DMS 273 treated with DMSO at 0.1 percent for 48 hours (cell line): ENCODE results near the gene APOB.
"Not testable (repeated sequence)": the region's sequence is repeated elsewhere in the genome, so short reads cannot be mapped to it uniquely, and the experiment has no call there.

Source experiments
- DNase-seq: peaks from one replicate; lab custom pipeline; 2025; lab: John Stamatoyannopoulos, UW

Gene APOB

DNA sequence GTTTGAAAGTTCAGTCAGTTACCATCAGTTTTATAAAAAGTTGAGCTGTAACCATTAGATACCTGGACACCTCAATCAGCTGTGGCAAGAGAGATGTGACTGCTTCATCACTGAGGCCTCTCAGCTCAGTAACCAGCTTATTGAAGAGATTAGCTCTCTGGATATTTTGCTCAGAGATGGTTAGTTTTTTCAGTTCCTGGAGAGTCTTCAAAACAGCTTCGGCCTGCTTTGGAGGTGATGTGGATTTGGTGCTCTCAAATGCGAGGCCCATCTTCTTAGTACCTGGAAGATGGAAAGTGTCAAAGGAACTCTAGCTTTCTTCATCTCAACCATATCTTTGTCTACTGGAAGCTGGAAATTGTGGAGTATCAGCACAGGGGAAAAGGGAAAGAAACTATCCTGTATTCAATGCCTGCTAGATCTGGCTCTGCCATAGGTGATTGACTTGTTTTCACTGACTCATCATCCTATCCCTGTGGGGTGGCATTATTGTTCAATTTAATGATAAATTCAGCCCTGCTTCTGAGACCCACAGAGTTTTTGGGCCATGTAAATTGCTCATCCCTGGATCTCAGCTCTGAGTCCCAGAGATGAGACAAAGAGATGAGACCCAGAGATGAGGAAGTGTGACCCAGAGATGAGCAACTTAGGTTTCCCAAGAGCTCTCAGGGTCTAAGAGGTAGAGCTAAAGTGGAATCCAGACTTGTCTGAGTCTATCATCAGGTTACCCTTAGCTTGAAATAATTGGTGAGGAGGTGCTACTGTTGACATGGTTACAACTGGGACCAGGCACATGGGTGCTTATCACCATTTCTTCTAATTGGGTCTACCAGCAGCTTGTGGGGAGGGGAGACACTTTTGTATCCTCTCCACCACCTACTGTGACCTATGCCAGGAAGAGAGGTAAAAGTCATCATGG, 10.4 kb downstream of the APOB start:
- DNase-seq = no peak

DNA sequence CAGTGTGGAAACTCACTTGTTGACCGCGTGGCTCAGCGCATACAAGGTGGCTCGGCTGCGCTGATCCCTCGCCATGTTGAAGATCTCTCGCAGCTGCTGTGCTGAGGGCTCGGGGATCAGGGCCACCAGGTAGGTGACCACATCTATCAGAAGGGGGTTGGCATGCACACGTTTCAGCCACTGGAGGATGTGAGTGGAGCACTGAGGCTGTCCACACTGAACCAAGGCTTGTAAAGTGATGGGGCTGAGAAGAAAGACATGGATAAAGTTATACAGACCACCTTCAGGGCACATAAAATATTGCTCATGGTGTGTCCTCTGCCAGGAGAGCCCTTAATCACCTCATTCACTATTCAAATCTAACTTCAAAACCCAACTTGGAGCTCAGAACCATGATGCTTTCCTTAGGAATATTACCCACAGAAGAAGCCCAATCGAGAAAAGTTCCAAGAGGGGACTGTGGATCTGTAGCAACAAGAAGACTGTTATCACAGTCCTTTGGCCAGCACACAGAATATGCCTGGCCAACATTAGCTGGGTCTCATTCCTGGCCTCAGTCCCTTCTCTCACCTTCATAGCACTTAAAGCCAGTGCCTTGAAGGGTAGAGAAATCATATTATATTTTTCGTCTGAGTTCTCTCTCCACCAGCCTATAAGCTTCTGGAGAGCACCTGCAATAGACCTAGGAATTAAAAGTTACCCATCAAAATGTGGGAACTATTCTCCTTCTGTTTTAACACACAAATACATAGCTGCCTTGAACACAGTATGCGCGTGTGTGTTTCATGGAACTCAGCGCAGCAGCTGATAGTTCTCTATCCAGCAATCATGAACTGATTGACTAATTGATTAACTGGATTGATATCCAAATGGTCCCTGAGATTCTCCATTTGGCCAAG, 11.3 kb downstream of the APOB start:
- no peak for DNase-seq

DNA sequence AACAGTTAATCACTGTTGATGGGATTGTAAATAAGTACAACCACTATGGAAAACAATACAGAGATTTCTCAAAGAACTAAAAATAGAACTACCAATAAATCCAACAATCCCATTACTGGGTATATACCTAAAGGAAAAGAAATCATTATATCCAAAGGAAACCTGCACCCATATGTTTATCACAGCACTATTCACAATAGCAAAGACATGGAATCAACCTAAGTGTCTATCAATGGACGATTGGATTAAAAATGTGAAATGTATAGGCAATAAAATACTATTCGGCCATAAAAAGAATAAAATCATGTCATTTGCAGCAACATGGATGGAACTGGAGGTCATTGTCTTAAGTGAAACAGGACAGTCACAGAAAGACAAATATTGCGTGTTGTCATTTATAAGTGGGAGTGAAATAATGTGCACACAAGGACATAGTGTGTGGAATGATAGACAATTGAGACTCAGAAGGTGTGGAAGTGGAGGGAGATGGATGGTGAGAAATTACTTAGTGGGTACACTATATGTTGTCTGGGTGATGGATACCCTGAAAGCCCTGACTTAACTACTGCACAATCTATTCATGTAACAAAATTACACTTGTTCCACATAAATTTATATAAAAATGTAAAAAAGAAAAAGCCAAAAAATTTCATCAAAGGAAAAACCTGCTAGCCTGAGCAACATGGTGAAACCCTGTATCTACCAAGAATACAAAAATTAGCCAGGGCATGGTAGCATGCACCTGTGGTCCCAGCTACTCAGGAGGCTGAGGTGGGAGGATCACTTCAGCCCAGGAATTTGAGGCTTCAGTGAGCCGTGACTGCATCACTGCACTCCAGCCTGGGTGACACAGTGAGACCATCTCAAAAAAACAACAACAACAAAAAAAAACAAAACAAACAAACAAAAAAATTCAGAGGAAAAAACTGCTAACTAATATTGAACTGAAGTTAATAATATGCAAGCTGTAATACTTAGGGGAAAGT, 12.6 kb downstream of the APOB start:
- DNase-seq = no peak

DNA sequence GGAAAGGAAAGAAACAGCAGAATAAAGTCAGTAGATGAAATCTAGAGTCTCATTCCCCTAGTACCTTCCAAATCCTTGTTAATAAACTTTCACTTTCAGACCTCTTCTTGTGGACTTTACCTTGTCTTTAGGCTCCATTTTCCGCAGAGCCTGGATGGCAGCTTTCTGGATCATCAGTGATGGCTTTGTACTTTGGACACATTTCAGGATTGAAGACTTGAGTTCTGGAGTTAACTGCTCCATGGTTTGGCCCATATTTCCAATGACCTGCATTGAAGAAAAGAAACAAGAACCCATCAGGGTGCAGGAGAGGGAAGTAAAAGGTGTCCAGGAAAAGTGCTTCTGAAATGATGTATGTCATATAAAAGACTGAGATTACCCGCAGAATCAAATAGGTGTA, 14.4 kb downstream of the APOB start:
- no peak for DNase-seq

DNA sequence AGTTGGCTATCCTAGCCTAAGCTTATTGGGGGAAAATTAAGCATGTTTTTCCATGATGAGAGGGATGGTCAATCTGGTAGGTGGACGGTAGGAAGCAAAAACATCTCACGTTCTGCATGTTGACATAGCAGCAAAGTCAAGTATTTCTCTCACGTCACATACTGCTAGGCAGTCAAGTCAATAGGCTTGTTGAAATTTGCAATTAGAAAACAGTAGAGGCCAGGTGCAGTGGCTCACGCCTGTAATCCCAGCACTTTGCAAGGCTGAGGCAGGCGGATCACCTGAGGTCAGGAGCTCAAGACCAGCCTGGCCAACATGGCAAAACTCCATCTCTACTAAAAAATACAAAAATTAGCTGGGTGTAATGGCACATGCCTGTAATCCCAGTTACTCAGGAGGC, 14.9 kb downstream of the APOB start:
- DNase-seq = not testable (repeated sequence)

DNA sequence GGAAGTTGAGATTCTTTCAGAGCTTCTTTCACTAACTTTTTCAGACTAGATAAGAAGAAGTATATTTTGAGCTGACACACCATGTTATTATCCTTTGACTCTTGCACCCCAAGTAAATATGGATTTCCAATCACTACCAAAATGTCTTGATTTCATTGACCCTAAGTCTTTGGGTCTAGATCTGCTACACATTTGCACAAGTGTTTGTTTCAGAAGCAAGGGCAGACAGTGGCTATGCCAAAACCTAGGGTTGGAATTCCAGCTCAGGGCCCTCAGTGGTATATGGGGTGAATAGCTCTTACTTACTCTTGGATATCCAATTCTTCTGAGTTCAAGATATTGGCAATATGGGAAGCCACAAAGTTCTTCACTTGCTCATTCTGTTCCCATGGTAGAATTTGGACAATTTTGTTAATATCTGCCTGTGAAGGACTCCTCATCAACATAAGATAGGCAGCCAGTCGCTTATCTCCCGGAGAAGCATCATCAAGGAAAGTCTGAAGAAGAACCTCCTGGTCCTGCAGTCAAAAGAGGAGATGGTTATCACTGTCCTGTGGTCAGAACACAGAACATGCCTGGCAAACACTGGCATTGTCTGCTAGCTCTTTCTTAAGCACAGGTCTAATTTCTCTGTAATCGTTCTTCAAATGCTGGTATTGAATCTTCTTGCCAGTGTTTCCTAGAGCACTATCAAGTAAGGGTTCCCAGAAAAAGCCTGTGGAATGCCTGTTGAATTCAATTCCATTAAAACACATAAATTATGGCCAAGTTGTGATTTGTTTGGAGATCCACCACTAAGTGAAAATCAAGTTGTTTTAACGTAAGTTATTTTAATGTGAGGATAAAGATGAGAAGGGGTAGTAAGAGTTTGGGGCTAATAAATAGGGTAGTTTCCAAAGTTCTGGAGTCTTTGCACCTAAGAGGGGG, 15.6 kb downstream of the APOB start:
- DNase-seq = no peak

DNA sequence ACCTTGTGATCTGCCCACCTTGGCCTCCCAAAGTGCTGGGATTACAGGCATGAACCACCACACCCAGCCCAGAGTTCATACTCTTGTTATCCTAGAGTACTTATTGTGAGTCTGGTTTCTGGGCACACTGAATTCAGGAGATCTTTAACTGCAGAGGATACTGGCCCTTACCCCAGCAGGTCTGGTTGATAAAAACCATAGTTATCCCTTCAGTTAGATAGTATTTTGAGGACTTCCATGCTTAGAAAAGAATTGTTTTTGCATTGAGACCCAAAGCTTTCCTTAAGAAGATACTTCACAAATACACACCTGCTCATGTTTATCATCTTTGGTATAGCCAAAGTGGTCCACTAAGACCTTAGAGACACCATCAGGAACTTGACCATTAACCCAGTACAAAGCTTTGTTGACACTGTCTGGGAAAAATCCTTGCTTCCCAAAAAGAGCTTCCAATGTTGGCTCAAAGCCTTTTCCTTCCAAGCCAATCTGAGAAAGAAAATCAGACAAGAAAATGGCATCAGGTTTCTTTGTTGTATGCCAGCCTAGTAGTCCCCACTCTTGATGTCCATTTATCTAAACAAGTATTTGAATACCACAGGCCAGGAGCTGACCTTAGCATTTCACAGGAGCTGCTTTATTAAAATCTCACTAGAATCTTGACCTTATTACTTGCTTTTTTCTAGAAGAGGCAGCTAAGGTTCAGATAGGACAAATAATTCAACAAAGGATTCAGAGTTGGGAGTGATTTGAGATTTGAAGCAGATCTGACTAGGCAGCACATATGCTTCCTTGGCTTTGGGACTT, 17.2 kb downstream of the APOB start:
- no peak for DNase-seq

DNA sequence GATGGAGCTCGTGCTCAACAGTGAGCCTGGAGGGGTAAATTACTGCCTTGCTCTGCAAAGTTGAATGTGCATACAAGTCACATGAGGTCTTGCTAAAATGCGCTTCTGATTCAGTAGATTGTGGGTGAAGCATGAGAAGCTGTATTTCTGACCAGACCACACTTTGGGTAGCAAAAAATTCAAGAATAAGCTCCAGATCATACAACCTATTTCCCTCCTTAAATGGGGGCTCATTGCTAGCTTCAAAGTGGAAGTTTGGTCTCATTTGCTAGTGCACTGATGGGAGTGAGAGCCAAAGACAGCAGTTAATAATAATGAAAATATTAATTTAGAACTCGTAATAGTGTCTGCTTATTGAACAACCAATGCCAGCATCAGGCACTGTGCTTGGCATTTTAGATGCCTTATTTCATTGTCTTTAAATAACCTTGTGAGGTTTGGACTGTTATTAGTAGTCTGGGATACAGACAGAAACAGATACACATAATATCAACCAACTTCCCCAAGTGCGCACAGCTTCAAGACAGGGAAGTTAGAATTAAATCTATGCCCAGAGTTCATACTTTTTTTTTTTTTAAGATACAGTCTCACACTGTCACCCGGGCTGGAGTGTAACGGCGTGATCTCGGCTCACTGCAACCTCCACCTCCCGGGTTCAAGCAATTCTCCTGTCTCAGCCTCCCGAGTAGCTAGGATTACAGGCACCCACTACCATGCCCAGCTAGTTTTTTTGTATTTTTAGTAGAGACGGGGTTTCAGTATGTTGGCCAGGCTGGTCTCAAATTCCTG, 18.0 kb downstream of the APOB start:
- DNase-seq = no peak

DNA sequence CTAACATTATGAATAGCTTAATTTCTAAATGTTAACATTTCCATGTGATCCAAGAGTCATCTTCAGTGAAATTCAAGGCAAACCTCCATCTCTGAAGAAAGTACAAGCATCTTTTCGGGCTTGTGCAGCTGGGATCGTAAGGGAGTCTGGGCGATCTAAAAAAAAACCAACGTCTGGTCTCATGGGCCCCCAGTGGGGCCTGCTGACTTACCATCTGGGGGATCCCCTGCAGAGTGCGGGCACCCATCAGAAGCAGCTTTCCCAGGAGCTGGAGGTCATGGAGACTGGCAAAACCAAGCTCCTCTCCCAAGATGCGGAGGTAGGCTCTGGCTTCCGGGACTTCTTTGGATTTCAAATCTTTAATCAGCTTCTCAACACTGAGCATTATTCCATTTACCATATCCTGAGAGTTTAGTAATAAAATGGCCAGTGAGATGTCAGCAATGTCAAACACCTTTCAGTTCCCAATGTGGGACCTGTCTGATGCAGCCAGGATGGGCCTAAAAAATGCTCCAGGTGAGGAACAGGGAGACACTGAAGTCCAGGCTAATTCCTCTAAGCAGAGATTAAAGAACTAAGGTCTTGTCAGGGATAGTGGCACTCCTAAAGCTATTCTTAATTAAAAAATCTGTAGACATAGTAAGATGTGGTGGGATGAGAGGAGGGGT, 19.0 kb downstream of the APOB start:
- DNase-seq = no peak

DNA sequence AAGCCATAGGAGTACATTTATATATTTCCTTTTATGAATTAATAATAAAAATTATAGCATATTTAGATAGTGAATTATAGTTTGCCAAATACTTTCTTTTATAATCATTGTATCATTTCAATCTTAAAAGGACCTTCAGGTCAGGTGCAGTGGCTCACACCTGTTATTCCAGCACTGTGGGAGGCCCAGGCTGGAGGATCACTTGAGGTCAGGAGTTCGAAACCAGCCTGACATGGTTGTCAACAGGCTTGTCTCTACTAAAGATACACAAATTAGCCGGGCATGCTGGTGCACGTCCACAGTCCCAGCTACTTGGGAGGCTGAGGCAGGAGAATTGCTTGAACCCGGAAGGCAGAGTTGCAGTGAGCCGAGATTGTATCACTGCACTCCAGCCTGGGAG, 19.7 kb downstream of the APOB start:
- no peak for DNase-seq

DNA sequence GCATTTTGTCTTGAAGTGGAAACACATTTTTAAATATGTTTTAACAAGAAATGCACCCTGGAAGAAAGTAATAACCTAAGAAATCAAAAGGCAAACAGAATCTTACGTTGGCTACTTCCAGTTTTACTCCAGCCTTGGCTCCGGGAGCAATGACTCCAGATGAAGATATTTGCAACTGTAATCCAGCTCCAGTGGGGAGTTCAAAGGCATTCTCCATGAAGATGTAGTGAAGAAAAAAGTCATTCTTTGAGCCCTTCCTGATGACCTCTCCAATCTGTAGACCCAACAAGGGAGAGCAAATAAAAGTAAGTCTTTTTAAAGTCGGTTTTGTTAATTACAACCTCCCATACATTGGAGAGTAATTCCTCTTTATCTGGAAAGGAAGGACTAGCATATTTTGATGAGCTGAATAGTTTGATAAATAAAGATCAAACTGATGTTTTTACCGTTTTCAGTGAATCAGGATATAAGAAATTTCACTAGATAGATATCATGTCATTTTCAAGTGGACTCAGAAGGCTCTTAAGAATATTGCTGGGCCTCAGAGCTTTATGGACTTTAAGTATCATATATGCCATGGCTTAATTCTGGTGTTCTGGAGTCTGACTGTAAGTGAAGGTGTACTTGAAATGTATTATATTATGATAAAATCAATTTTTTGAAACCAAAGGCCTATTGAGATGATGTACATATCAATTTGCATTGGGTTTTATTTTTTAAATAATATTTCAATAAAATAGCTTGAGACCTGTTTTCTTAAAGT, 20.3 kb downstream of the APOB start:
- no peak for DNase-seq

DNA sequence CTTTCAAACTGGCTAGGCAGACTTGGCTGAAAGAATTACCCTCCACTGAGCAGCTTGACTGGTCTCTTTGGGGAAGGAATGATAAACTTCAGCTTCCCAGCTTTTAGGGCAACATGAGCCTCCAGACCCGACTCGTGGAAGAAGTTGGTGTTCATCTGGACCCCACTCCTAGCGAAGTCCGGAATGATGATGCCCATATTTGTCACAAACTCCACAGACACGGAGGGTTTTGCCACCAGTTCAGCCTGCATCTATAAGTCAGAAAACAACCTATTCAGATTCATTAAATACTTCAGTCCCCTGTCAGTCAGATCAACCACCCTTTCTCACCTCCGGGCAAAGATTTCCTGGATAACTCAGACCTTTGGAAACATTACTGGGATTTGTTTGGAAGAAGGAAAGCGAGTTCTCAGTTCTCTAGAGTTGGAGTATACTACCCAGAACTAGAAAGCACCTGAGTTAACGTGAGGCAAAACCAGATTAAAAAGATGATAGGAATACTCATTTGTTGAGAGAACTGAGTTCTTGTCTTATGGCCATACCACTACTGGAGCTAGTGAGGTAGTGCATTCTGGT, 21.0 kb downstream of the APOB start:
- DNase-seq = no peak

DNA sequence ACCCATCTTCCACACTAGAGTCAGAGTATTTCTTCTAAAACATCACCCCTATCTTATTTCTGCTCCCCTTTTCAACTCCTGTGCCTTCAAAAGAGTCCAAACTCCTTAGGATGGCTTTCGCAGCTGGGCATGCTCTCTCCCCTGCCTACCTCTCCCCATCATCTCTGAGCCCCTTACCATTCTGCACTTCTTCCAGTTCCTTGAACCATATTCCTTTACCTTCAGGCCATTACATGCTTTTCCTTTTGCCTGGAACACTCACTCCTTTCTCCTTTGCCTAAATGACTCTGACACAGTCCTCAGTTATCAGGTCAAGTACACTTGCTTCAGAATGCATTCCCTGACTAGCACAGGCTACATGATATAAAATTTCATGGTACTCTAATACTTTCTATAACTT, 22.4 kb downstream of the APOB start:
- DNase-seq = no peak

DNA sequence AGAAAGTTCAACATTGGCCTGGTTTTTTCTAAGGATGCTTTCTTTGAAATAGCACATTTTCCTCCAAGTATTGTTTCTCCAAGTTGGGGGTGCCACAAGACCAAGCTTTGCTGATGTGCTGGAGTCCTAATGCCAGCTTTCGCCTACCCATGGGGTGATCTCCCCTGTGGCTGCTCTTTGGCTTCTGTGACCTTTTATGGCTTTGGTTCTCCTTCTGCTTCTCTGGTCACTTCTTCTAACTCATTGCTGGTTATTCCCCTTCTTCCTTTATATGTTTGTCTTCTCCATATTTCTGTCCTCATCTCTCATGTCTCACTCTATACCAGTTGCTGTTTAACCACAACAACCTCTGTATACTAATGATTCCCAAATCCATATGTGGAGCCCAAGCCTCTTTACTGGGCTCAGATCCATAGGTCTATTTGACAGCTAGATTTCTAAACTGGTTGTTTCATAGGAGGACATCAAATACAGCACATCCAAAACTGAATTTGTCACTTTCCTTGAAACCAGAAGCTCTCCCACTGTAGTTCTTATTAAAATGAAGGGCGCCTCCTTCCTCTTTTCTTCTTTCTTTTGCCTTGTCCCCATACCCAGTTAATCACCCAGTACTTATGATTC, 23.1 kb downstream of the APOB start:
- no peak for DNase-seq

DNA sequence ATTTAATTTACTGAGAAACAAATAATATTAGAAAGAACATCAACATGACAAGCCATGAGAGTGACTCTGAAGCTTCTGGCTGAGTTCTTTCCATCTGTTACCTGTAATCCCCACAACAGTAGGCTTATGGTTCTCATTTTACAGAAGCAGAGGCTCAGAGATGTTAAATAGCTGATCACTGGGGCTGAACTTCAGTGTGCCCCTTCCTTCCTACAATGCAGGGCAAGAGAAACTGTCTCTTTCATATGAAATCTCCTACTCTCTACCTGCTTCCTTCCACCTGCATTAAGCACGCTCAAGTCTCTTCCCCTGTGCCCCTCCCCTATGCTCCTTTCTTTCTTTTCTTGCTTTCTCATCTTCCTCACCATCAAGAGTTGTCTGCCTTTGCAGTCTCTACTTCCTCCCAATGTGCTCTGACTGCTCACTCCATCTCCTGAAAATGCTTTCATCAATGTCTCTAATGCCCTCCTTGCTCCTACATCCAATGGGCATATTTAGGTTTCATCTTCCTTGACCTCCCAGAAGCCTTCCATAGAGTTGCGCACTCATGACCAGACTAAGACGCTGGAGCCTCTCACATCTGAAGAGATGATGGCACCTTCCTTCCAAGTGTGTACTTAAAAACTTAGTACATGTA, 23.7 kb downstream of the APOB start:
- DNase-seq = no peak

DNA sequence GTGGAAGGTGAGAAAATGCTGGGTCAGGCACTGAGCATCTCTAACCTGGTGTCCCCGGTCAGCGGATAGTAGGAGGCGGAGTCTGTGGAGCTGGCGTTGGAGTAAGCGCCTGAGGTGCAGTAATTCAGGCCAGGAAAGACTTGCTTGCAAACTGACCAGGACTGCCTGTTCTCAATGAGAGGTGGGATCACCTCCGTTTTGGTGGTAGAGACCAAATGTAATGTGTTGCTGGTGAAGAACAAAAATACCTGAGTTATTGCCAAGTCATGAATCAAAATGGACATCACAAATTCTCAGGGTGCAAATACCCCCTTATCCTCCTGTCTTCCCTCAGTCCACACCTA, 24.2 kb downstream of the APOB start:
- no peak for DNase-seq
